IPS-NIHi7 (cell line): ENCODE data around the gene GSTO1.

ENCODE experiments used
- DNase-seq: peaks from one replicate; pipeline ENCODE4 v3.0.0; 2012; ENCODE audit warnings: mixed read lengths; ENCODE audit errors: extremely low spot score

Gene GSTO1

GRCh38 chr10:104274762-104275721, 20.4 kb downstream of the GSTO1 start:
- peak; percentile 87 for DNase-seq

DNA sequence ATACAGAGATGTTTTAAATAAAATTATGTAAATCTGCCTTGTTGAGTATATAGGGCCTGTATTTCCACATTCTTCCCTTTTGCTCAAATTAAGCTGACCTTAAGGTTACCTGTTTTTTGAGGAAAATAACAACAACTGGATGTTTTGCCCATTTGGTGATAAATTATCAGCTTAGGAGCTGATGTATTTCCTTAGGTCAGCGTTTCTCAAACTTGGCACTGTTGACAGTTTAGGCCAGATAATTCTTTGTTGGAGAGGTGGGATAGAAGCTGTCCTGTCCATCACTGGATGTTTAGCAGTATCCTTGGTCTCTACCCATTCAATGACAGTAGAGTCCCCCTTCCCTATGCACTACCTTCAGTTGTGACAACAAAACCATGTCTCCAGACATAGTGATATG, 21.5 kb downstream of the GSTO1 start:
- DNase-seq: no peak

DNA sequence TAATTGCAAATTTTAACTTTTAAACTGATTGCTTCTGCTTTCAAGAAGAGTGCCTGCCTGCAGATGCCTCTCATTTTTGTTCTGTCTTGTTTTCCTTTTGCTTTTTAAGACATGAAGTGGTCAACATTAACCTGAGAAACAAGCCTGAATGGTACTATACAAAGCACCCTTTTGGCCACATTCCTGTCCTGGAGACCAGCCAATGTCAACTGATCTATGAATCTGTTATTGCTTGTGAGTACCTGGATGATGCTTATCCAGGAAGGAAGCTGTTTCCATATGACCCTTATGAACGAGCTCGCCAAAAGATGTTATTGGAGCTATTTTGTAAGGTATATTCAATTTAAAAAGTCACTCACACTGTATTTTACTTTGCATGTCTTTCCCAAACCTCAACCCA, 23.1 kb downstream of the GSTO1 start:
- no peak for DNase-seq

DNA sequence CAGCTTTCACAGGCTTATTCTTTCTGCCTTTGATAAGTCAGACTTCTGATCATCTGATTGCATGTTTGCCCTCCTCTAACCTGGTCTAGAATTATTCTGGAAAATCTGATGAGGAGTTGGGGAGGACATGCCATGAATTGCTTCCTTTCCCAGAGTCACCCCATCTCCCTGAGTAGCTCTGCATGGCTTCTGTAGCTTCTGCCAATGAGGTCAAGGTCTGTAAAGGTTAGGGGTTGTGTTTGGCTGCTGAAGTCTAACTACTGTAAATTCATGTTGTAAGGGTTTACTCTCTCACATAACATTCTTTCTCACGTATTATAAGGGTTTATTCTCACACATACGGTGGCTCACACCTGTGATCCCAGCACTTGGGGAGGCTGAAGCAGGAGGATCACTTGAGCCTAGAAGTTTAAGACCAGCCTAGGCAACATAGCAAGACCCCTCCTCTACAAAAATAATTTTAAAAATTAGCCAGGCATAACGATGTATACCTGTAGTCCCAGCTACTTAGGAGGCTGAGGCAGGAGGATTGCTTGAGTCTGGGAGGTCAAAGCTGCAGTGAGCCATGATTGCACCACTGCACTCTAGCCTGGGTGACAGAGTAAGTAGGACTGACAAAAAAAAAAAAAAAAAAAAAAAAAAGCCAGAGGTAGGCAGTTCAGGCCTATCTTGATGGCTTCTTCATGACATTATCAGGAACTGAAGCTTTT, 25.0 kb downstream of the GSTO1 start:
- DNase-seq: no peak

- no peak for DNase-seq
These were observed 27.0 kb downstream of the GSTO1 start for GRCh38 chr10:104281694-104282093.

DNA sequence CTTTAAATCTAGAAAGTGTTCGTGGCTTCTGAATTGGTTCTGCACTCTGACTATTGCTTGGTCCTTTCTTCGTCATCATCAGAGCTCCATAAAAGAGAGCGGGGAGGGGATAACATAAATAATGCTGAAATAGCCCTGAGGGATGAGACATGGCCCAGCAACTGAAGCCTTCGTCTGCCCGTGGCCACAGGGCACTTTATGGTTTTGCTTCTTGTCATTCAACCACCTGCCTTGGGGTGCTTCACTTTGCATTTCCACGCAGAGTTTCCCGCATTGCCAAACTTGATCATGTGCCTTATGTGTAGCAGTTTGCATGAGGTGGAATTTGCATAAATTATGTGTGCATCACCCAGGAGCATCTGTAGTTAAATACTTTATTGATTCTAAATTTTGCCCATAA, 30.2 kb downstream of the GSTO1 start:
- DNase-seq: no peak

- no peak for DNase-seq
These were observed 32.2 kb downstream of the GSTO1 start for GRCh38 chr10:104286939-104287338.

DNA sequence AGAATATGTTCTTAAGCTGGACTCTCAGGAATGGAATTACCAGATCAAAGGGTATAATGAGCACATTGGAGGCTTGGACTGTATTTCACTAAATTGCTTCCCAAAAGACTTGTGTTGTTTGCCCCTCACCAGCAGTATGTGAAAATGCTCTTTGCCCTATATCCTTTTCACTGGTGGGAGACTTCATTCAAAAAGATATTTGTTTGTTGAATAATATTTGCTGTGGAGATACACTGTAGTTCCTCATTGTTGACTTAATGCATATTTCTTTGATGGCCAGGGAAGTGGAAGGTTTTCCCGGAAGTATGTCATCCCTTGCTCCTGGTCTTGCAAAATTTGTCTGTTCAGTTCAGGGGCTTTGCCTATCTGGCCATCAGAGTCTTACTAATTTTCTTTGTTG, 33.7 kb downstream of the GSTO1 start:
- DNase-seq: no peak

- DNase-seq: peak; percentile 95
These were observed 36.8 kb downstream of the GSTO1 start for GRCh38 chr10:104291439-104291951.

DNA sequence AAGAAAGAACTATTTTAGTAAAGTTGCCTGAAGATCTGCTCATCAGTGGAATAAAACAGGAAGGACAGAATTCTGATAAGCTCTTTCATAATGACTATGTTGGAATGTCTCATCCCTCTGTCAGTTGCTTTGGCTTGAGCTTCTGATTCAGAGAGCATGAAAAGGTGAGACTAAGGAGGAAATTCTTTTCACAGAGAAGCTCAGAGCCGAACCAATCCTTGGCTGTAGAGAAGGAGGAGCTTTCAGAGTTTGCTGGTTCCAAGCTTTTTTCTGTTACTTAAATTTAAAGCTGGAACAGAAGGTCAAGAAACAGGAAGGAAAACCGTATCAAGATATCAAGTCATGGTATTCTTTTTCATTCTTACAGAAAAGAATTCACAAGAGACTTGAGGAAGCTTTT, 38.3 kb downstream of the GSTO1 start:
- DNase-seq: no peak

DNA sequence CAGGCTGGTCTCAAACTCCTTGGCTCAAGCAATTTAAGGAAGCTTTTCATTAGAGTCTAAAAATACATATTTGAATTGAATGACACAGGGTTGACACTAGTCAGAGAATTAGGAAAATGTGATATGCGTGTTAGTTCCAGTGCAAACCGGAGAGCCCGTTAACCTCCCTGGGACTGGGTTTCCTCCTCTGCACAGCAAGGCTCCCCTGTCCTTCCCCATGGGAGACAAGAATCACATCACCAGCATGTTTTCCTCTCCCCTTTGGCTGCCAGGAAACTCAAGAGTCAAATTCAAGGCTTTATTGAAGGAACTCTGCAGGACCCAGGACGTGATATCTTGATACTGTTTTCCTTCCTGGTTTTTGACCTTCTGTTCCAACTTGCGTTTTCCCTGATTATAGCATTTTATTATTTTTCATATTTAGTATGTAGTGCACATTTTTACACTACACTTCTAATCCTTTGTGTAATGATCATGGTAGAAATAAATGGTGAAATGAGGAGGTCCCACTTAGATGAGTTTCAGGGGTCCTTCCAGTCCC, 39.2 kb downstream of the GSTO1 start:
- DNase-seq: no peak

DNA sequence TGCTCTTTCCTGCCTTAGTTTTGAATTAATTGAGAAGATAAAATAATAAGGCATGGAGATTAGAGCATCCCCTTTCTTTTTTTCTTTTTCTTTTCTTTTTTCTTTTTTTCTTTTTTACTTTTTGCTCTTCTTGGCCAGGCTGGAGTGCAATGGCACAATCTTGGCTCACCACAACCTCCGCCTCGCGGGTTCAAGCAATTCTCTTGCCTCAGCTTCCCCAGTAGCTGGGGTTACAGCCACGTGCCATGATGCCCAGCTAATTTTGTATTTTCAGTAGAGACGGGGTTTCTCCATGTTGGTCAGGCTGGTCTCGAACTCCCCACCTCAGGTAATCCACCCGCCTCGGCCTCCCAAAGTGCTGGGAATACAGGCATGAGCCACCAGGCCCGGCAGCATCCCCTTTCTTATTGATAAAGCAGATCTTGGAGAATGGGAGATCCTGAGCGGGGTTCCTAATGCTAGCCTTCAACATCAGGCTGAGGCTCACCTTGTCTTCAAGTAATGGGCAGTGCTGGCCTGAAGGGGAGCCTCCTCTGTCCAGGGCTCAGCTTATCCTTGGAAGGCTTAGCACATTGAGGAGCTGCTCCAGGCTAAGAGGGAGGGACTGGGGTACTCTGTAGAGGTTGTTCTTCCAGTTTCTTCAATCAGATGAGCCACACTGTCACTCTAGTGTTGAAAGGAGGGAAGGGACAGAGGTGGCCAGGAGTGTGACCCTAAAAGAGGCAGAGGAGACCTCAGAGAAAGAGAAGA, 42.2 kb downstream of the GSTO1 start:
- DNase-seq: no peak

DNA sequence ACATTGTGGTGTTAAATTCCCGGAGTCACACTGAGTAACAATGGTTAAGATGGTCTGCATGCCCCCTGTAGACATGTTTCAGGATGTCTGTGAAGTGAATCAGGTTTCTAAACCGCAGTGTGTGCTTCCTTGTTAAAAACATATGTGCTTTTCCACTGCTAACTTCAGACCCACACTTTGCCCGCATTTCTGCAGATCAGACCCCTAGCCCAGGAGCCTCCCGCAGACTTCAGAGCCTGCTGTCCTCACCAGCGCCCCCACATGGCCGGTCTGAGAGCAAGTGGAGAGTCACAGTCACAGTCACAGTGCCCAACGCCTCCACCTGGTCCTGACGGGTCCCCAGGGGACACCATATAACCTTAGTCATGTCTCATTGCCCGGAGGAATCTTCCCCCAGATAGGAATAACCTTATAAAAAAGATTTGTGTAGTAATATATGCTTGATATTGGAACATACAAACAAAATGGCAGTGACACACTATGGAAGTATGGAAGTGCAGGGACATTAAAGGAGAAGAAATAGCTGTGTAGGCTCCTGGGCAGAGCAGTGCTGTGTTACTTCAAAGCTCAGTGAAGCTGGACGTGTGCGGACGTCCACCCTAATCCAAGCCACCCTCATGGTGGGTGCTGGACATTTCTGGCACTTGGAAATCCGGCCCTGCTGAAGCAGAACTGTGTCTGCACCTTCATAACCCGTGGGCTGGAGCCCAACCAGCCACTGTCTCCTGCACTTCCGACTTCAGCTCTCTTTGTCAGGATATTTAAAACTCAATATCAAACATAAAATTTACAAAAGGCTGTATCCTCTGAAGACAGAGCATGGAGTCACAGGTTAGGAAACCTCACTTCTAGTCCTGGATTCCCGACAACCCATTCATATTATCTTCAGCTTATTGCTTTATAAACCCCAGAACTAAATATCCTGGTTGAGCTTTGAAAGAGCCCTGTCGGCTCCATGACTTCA, 43.3 kb downstream of the GSTO1 start:
- DNase-seq: peak; percentile 83

GRCh38 chr10:104299031-104299904, 44.6 kb downstream of the GSTO1 start:
- DNase-seq: no peak

DNA sequence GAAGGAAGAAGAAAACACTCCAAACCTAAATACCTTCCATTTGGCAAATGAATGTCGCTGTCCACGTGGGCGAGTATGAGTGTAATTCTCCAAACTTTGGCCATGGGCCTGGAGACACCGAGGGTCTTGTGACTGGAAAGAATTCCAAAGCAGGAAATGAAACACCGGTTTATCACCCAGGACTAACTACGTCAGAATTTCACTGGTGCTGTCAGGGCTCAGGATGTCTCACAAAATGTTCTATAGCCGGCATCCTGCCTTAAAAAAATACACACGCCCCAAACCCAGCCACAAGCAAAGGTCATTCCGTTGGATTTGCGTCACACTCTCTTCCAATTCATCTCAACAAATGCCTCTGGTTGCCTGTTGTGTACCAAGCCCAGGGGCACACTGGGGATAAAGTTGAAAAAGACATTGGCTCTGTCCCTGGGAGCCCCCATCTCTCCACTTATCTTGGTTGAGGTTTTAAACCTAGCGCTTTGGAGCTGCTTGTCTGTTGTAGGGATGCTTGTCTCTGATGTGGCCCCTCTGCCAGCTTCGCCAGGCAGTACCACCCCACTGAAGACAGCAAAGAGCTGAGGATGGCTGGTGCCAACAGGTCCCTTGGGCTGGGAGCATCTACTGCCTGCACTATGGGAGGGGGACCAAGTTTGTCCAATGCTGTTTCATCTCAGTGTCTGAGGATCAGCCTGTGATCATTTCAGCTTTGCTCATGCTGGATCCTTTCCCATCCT, 45.5 kb downstream of the GSTO1 start:
- no peak for DNase-seq

GRCh38 chr10:104300736-104301292, 46.1 kb downstream of the GSTO1 start:
- DNase-seq: no peak

DNA sequence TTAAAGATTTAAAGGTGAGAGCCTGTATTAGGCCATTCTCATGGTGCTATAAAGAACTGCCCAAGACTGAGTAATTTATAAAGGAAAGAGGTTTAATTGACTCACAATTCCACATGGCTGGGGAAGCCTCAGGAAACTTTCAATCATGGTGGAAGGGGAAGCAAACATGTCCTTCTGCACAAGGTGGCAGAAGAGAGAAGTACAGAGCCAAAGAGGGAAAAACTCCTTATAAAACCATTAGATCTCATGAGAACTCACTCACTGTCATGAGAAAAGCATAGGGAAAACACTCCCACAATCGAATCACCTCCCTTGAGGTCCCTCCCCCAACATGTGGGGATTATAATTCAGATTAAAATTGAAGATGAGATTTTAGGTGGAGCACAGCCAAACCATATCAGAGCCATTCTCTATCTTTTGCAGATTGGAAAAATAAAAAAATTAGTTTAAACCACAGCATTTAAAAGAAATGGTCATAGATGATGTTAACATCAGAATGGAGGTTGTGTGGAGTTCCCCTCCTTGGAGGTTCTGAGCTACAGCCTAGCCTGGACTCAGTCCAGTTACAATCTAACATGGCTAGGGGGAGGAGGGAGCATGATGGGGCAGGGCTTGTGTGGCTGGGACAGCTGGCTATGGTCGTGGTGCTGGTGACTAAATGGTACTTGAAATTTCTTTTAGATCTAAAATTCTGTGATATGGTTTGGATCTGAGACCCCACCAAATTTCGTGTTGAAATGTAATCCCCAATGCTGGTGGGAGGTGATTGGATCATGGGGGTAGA, 47.4 kb downstream of the GSTO1 start:
- no peak for DNase-seq
